ENCODE results near the gene STAP1. TPM values are rescaled to one million over a fixed set of nuclear protein-coding genes. Genes with fewer than 3 reads are reported as not detected.

The STAP1 gene
- total RNA-seq, 4 donors from 2014 or later, result not detected

- DNase-seq (ENCODE audit: low spot score in 2 of 2), result no peak
- WGBS, 2 donors, result 56 to 76% methylated on average over 2 of the region's 2 CpGs
- TF ChIP-seq CTCF (IDR thresholded peaks at IDR 0.05), result no peak
- TF ChIP-seq POLR2A (IDR thresholded peaks at IDR 0.05), result no peak
- intact Hi-C loops (cut with DNase I; ENCODE audit: low total_unique reads), result no loop called here
- no peak overlapping the region for H3K4me3 ChIP-seq (ENCODE audit: low read depth, poor library complexity, severe bottlenecking)
These were observed 2.1 kb upstream of the STAP1 start for GRCh38 chr4:67556436-67556835.

- DNase-seq (ENCODE audit: low spot score in 2 of 2), result no peak
- TF ChIP-seq POLR2A (IDR thresholded peaks at IDR 0.05) (no peak), CTCF (IDR thresholded peaks at IDR 0.05) (no peak)
- H3K4me3 ChIP-seq (ENCODE audit: low read depth, poor library complexity, severe bottlenecking), result no peak overlapping the region
- intact Hi-C loops (cut with DNase I; ENCODE audit: low total_unique reads), result no loop called here
These were observed 6.8 kb downstream of the STAP1 start for GRCh38 chr4:67565284-67565683.

- DNase-seq (ENCODE audit: low spot score in 2 of 2), result no peak
- no peak for TF ChIP-seq CTCF (IDR thresholded peaks at IDR 0.05)
- no peak overlapping the region for H3K4me3 ChIP-seq (ENCODE audit: low read depth, poor library complexity, severe bottlenecking)
- 93 to 95% methylated on average over 3 of the region's 3 CpGs for WGBS, 2 donors
- intact Hi-C loops (cut with DNase I; ENCODE audit: low total_unique reads), result no loop called here
These were observed 7.8 kb downstream of the STAP1 start for GRCh38 chr4:67566335-67566734.

- no peak for DNase-seq (ENCODE audit: low spot score in 2 of 2)
- no peak overlapping the region for H3K4me3 ChIP-seq (ENCODE audit: low read depth, poor library complexity, severe bottlenecking)
- WGBS, 2 donors, result 85 to 90% methylated on average over 2 of the region's 2 CpGs
- TF ChIP-seq CTCF (IDR thresholded peaks at IDR 0.05), result no peak
- no peak for TF ChIP-seq POLR2A (IDR thresholded peaks at IDR 0.05)
- intact Hi-C loops (cut with DNase I; ENCODE audit: low total_unique reads), result no loop called here
These were observed 10.3 kb downstream of the STAP1 start for GRCh38 chr4:67568820-67569219.

GRCh38 chr4:67570537-67570936 lies 12.0 kb downstream of the STAP1 start:
- intact Hi-C loops (cut with DNase I; ENCODE audit: low total_unique reads), result no loop called here
- H3K4me3 ChIP-seq (ENCODE audit: low read depth, poor library complexity, severe bottlenecking), result no peak overlapping the region
- TF ChIP-seq POLR2A (IDR thresholded peaks at IDR 0.05), result no peak
- TF ChIP-seq CTCF (IDR thresholded peaks at IDR 0.05), result no peak
- 89 to 96% methylated on average over 1 of the region's 1 CpG for WGBS, 2 donors
- DNase-seq (ENCODE audit: low spot score in 2 of 2), result no peak

GRCh38 chr4:67571975-67572374 lies 13.4 kb downstream of the STAP1 start:
- 56% methylated on average over 1 of the region's 1 CpG for WGBS, 2 donors
- TF ChIP-seq POLR2A (IDR thresholded peaks at IDR 0.05) (no peak), CTCF (IDR thresholded peaks at IDR 0.05) (no peak)

More at GRCh38 chr4:67571975-67572374, 13.4 kb downstream of the STAP1 start:
- no peak for DNase-seq (ENCODE audit: low spot score in 2 of 2)
- H3K4me3 ChIP-seq (ENCODE audit: low read depth, poor library complexity, severe bottlenecking), result no peak overlapping the region
- intact Hi-C loops (cut with DNase I; ENCODE audit: low total_unique reads), result no loop called here

All from lower leg skin (tissue), 4 donors.